Caco-2 (cell line): ENCODE results near the gene ZNF441. TPM values are rescaled to one million over a fixed set of nuclear protein-coding genes. Genes with fewer than 3 reads are reported as not detected.

Source experiments
- BruUV-seq: library from RNA; stranded (reverse); fragments of 400-500 nt; replicated peaks from 2 replicates; lab custom pipeline; 2021; lab: Mats Ljungman, UMichigan
- CTCF ChIA-PET: fragments of 300-600 bp; sonication (Branson Sonifier 250); formaldehyde crosslinking; loops from one replicate; lab custom pipeline; 2022; ENCODE audit warnings: antibody characterized with exemption; lab: Charles Lee
- POLR2A ChIA-PET: fragments of 300-600 bp; sonication (Branson Sonifier 250); formaldehyde crosslinking; loops from one replicate; lab custom pipeline; 2022; ENCODE audit warnings: antibody characterized with exemption; lab: Charles Lee
- DNase-seq, 2 experiments: peaks; one replicate each; pipeline versions ENCODE4 v3.0.0 to v3.0.0-alpha.2; 2020 to 2022
- H3K27me3 ChIP-seq: replicated peaks from 2 replicates; pipeline ENCODE4 v1.6.0; 2011; ENCODE audit warnings: low read length; ENCODE audit not compliant: control insufficient read depth, insufficient read depth
- H3K36me3 ChIP-seq: 2 replicates; pipeline ENCODE4 v1.5.1; 2011; ENCODE audit warnings: low read length; ENCODE audit not compliant: control insufficient read depth, insufficient read depth
- H3K4me1 ChIP-seq: fragments of 250-450 bp; sonication (Bioruptor Pico); 2 replicates; pipeline ENCODE4 v1.5.1; 2020; ENCODE audit warnings: mild to moderate bottlenecking
- H3K4me3 ChIP-seq: 2 replicates; pipeline ENCODE4 v1.5.1; 2011; ENCODE audit warnings: low read depth, mild to moderate bottlenecking, control low read depth, low read length
- H3K9me3 ChIP-seq: fragments of 250-450 bp; sonication (Bioruptor Pico); 2 replicates; pipeline ENCODE4 v1.5.1; 2020; ENCODE audit warnings: mild to moderate bottlenecking, moderate library complexity
- H3K27ac Mint-ChIP-seq: one replicate; pipeline ENCODE4 v1.8.0; 2022; ENCODE audit warnings: mixed read lengths; ENCODE audit not compliant: unreplicated experiment
- H3K27me3 Mint-ChIP-seq: one replicate; pipeline ENCODE4 v1.8.0; 2022; ENCODE audit warnings: mixed read lengths; ENCODE audit not compliant: insufficient read depth, unreplicated experiment
- H3K36me3 Mint-ChIP-seq: one replicate; pipeline ENCODE4 v1.8.0; 2022; ENCODE audit warnings: mild to moderate bottlenecking, mixed read lengths; ENCODE audit not compliant: insufficient read depth, unreplicated experiment
- H3K4me1 Mint-ChIP-seq: one replicate; pipeline ENCODE4 v1.8.0; 2022; ENCODE audit warnings: low read depth, mixed read lengths; ENCODE audit not compliant: unreplicated experiment
- H3K4me3 Mint-ChIP-seq: one replicate; pipeline ENCODE4 v1.8.0; 2022; ENCODE audit warnings: mild to moderate bottlenecking, moderate library complexity, mixed read lengths; ENCODE audit not compliant: unreplicated experiment
- H3K9me3 Mint-ChIP-seq: one replicate; pipeline ENCODE4 v1.8.0; 2022; ENCODE audit warnings: mixed read lengths; ENCODE audit not compliant: unreplicated experiment
- intact Hi-C: fragments of 100-400 bp; cut with micrococcal nuclease; formaldehyde crosslinking; loops from one replicate; pipeline ENCODE4 v1.10.0; 2022; ENCODE audit not compliant: unreplicated experiment
- total RNA-seq: library from RNA; stranded (reverse); gene quantifications from 2 replicates; pipeline ENCODE4 v1.2.3, GENCODE V29; 2022
- TF ChIP-seq, protein P1 (sequence below), 2 experiments: fragments of 200-600 bp in 1 of 2; IDR thresholded peaks; 1 replicate in 1 of 2; 2 replicates in 1 of 2; pipeline versions ENCODE4 v1.5.1 to v1.8.0; 2011 to 2022; ENCODE audit warnings: antibody characterized with exemption in 1 of 2, control low read depth in 1 of 2, inconsistent platforms in 1 of 2, low read depth in 1 of 2, low read length in 1 of 2, mild to moderate bottlenecking in 1 of 2, moderate library complexity in 1 of 2; ENCODE audit not compliant: insufficient read depth in 1 of 2, severe bottlenecking in 1 of 2, unreplicated experiment in 1 of 2

Gene ZNF441
- total RNA-seq, 1 experiment from 2014 or later: 4.4 TPM

DNA sequence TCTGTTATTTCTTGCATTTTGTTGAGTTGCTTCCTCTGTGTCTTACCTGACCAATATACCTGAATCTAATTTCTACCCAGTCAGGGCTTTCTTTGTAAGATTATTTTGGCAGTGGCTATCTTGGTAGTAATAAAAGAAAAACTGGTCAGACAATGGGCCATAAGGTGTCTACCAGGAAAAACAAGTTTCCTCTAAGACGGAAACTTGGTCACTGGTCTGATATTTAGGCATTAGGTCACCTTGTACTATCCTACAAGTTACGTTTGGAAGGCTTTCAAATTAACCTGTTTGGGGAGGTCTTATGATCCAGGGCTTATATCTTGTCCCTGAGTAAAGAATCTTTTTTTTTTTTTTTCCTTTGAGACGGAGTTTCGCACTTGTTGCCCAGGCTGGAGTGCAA lies 37.2 kb upstream of the ZNF441 start:
- intact Hi-C loops: no loop called here
- TF ChIP-seq, protein P1, sequence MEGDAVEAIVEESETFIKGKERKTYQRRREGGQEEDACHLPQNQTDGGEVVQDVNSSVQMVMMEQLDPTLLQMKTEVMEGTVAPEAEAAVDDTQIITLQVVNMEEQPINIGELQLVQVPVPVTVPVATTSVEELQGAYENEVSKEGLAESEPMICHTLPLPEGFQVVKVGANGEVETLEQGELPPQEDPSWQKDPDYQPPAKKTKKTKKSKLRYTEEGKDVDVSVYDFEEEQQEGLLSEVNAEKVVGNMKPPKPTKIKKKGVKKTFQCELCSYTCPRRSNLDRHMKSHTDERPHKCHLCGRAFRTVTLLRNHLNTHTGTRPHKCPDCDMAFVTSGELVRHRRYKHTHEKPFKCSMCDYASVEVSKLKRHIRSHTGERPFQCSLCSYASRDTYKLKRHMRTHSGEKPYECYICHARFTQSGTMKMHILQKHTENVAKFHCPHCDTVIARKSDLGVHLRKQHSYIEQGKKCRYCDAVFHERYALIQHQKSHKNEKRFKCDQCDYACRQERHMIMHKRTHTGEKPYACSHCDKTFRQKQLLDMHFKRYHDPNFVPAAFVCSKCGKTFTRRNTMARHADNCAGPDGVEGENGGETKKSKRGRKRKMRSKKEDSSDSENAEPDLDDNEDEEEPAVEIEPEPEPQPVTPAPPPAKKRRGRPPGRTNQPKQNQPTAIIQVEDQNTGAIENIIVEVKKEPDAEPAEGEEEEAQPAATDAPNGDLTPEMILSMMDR (IDR thresholded peaks at IDR 0.05; ENCODE audit: insufficient read depth in 1 of 2, low read depth in 1 of 2, low read length in 1 of 2, severe bottlenecking in 1 of 2, unreplicated experiment in 1 of 2): no peak
- DNase-seq: no peak
- Histone ChIP-seq H3K4me1 (no peaks in the 10 kb centered on the region), H3K27me3 (no peaks in the 10 kb centered on the region), H3K4me3 (no peak overlapping the region), H3K9me3 (peaks cover 17% of the 10 kb centered on the region), H3K36me3 (peaks cover 5% of the 10 kb centered on the region)
- peaks cover 15% of the 10 kb centered on the region for H3K9me3 Mint-ChIP-seq
- peaks cover 82% of the 10 kb centered on the region for H3K36me3 Mint-ChIP-seq
- ChIA-PET CTCF (no interaction called here), POLR2A (no interaction called here)
- H3K27ac Mint-ChIP-seq: no peak overlapping the region
- BruUV-seq: TSS peak; percentile 14
- no peaks in the 10 kb centered on the region for H3K27me3 Mint-ChIP-seq
- no peaks in the 10 kb centered on the region for H3K4me1 Mint-ChIP-seq
- no peak overlapping the region for H3K4me3 Mint-ChIP-seq

DNA sequence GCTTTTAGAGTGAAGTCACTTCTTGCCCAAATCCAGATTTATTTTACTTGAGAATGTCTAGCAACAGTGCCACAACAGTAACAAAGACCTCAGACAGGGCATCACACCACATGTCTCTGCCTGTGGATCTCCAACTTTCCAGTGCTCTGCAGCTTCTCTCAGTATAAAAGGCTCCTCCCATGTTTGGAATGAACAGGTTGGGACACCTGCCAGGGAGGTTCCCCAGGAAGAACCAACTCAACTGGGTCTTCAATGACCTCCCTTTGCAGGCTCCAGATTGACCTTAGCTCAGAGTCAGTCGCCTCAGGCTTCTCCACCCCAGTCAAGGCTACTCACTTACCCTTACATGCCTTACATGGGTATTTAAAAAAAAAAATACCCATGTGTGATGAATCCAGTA lies 31.4 kb upstream of the ZNF441 start:
- ChIA-PET POLR2A (no interaction called here), CTCF (no interaction called here)
- peak in 1 of 2 experiments; percentile 34 for DNase-seq
- Mint-ChIP-seq H3K4me3 (no peak overlapping the region), H3K27ac (no peak overlapping the region), H3K36me3 (peaks cover 68% of the 10 kb centered on the region), H3K4me1 (peaks cover 5% of the 10 kb centered on the region), H3K27me3 (no peaks in the 10 kb centered on the region), H3K9me3 (no peaks in the 10 kb centered on the region)
- no peaks in the 10 kb centered on the region for H3K27me3 ChIP-seq
- H3K4me1 ChIP-seq: peaks cover 9% of the 10 kb centered on the region
- TF ChIP-seq, protein P1 (IDR thresholded peaks at IDR 0.05; ENCODE audit: insufficient read depth in 1 of 2, low read depth in 1 of 2, low read length in 1 of 2, severe bottlenecking in 1 of 2, unreplicated experiment in 1 of 2): no peak
- 0 out of 2 replicates have a peak, but pooled peaks cover 5% of the 10 kb centered on the region for H3K9me3 ChIP-seq
- intact Hi-C loops: loop anchor here (5.0 kb wide), 2 partner anchors 62 to 178 kb away; partner anchors contain the start of genes ELOF1 and ZNF491
- H3K36me3 ChIP-seq: no peaks in the 10 kb centered on the region; the same call in 1 of the 2 replicates
- BruUV-seq: no TSS peak
- H3K4me3 ChIP-seq: no peak overlapping the region

DNA sequence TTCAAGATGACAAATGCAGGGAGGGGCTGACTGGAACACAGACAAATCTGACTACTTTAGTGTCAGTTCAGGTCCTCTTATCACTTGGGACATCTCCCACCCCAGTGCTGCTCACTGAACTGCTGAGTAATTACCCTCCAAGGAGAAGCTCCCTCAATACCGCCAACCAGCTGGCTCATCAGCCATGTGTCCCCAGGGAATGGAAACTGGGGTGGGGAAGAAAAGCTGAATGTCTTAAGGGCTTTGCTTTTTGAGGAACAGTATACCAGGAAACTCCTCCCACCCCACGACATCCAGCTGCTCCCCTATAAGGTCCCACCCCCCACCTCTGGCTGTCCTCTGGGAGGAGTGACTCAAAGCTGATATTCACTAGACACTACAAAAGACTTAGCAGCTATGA lies 30.1 kb upstream of the ZNF441 start:
- BruUV-seq: no TSS peak
- Mint-ChIP-seq H3K36me3 (peaks cover 57% of the 10 kb centered on the region), H3K9me3 (no peaks in the 10 kb centered on the region), H3K4me3 (peak overlapping the region; percentile 100), H3K27me3 (no peaks in the 10 kb centered on the region), H3K4me1 (peaks cover 5% of the 10 kb centered on the region), H3K27ac (no peak overlapping the region)
- DNase-seq: peak in 1 of 2 experiments; percentile 3
- peaks cover 9% of the 10 kb centered on the region for H3K4me1 ChIP-seq
- ChIA-PET CTCF (interaction anchor here (0.6 to 1.2 kb wide), 3 partner anchors 13 to 61 kb away, joined by 3 to 5 read pairs (median 3); no protein-coding TSS in a partner anchor), POLR2A (no interaction called here)
- H3K27me3 ChIP-seq: no peaks in the 10 kb centered on the region
- intact Hi-C loops: loop anchor here (5.0 kb wide), 2 partner anchors 61 to 179 kb away; partner anchors contain the start of genes ELOF1 and ZNF491
- 0 out of 2 replicates have a peak, but pooled peaks cover 5% of the 10 kb centered on the region for H3K9me3 ChIP-seq
- TF ChIP-seq, protein P1 (IDR thresholded peaks at IDR 0.05; ENCODE audit: insufficient read depth in 1 of 2, low read depth in 1 of 2, low read length in 1 of 2, severe bottlenecking in 1 of 2, unreplicated experiment in 1 of 2): no peak
- H3K4me3 ChIP-seq: no peak overlapping the region
- H3K36me3 ChIP-seq: no peaks in the 10 kb centered on the region; the same call in 1 of the 2 replicates
